Suppressor macrophage treated with lipopolysaccharide for 4 hours (primary cell): ENCODE results near the gene ATP9B.

ENCODE experiments used
- DNase-seq: peaks from one replicate; pipeline ENCODE4 v3.0.0-alpha.2; 2020

ATP9B gene

GRCh38 chr18:79402977-79403722 is 334.0 kb downstream of the ATP9B start:
- peak; percentile 31 for DNase-seq

- no peak for DNase-seq
These were observed 334.8 kb downstream of the ATP9B start for GRCh38 chr18:79403723-79404566.

DNA sequence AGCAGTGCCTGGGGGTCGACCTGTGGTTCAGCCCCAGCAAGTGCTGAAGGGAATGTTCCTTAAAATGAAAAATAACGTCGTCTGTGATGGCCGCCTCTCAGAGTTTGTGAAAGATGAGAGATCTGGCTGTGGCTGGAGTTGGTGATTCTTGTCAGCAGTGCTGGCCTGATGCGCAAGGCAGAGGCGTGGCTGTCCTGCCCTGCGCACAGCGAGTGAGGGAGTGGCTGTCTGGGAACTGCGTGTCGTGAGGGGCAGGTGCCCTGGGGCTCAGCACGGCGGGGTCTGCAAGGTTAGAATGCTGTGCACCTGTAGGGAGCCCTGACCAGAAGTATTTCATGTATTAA is 335.3 kb downstream of the ATP9B start:
- no peak for DNase-seq

- no peak for DNase-seq
These were observed 336.0 kb downstream of the ATP9B start for GRCh38 chr18:79405019-79405780.

- DNase-seq, result peak; percentile 80
These were observed 336.8 kb downstream of the ATP9B start for GRCh38 chr18:79405781-79406575.

- no peak for DNase-seq
These were observed 337.5 kb downstream of the ATP9B start for GRCh38 chr18:79406708-79407107.

DNA sequence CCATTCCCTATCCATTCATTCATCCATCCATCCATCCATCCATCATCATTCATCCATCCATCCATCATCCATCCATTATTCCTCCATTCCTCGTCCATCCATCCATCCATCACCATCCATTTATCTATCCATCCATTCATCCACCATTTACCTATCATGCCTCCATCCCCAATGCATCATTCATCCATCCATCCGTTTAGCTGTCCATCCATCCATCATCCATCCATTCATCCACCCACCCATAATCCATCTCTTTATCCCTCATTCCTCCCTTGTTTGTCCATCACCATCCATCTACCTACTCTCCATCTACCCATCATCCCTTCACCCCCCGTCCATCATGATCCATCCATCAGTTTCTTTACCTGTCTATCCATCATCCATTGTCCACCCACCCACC is 340.1 kb downstream of the ATP9B start:
- DNase-seq, result no peak

DNA sequence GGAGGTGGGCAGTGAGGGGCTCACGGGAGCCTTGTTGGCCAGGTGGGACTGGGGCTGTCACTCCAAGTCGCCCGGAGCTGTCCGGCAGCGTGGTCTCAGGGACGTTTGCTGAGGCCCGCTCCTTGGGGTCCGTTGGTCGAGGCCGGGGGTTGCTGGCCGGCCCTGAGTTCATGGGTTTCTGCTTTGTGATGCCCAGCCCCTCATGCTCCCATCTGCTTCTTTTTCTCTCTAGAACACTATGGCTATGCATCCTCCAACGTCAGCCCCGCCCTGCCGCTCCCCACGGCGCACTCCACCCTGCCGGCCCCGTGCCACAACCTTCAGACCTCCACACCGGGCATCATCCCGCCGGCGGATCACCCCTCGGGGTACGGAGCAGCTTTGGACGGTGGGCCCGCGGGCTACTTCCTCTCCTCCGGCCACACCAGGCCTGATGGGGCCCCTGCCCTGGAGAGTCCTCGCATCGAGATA is 341.0 kb downstream of the ATP9B start:
- DNase-seq, result no peak

- no peak for DNase-seq
These were observed 341.8 kb downstream of the ATP9B start for GRCh38 chr18:79410731-79411613.

- DNase-seq, result no peak
These were observed 342.7 kb downstream of the ATP9B start for GRCh38 chr18:79411614-79412526.

- no peak for DNase-seq
These were observed 343.8 kb downstream of the ATP9B start for GRCh38 chr18:79413025-79413424.

- no peak for DNase-seq
These were observed 344.2 kb downstream of the ATP9B start for GRCh38 chr18:79413426-79413825.

DNA sequence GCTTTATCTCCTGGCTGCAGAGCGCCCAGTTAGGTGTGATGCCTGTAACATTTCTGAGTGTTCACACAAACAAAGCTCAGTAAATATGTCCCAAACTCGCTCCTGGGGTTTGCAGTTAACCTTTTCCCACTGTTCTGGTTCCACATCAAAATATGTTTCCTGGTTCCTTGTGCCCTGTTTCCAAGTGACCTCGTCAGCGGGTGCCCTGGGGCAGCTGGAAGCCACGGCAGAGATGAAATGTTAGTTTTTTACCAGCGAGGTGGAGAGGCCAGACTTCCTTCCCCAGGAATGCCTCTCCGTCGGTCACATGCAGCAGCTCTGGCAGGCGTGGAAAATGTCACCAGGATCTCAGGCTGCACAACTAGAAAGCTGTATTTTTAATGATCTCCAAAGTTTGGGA is 344.7 kb downstream of the ATP9B start:
- DNase-seq, result no peak

DNA sequence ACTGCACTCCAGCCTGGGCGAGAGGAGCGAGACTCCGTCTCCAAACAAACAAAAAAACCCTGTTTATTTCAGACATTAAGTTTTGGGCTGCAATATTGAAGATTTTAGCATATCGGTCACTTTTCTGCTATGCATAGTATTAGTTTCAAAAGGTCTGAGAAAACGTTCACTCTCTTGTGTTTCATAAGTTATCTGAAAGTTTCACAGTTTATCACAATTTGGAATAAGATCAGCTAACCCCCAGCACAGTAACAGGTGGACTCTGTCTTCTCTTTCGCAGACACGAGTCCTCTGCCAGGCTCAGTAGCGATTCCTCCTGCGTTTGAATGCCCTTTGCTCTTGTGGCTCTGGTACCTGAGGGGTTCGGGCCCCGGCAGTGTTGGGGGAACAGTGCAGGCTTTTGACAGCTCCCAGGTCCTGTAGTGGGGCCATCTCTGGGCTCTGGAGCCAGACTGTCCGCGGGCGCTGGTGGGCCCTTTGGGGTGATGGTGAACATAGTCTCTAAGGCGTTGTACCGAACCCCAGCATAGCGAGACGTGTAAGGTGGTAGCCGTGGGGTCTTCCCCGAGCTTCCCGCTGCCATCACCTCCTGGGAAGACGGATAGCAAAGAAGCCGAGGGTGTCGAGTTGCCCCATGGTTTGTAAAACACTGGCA is 347.0 kb downstream of the ATP9B start:
- no peak for DNase-seq

DNA sequence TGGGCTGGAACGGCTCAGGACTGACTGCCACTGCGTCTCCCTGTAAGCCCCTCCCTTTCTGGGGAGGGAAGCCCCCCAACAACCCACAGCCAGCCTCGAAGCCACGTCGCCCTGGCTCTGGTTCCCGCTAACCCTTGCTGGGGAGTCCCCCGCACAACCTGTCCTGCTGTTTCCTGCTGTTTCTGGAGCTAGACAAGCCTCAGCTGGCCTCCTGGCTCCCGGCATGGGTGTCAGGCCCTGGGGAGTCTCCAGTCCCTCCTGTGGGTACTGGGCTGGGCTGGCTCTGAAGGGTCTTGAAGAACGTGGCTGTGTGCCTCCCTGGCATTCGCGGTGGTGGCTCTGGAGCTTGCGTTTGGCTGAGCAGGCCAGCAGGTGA is 347.5 kb downstream of the ATP9B start:
- DNase-seq, result no peak

GRCh38 chr18:79418236-79418635 is 349.0 kb downstream of the ATP9B start:
- DNase-seq, result no peak

- DNase-seq, result no peak
These were observed 349.4 kb downstream of the ATP9B start for GRCh38 chr18:79418642-79419041.

DNA sequence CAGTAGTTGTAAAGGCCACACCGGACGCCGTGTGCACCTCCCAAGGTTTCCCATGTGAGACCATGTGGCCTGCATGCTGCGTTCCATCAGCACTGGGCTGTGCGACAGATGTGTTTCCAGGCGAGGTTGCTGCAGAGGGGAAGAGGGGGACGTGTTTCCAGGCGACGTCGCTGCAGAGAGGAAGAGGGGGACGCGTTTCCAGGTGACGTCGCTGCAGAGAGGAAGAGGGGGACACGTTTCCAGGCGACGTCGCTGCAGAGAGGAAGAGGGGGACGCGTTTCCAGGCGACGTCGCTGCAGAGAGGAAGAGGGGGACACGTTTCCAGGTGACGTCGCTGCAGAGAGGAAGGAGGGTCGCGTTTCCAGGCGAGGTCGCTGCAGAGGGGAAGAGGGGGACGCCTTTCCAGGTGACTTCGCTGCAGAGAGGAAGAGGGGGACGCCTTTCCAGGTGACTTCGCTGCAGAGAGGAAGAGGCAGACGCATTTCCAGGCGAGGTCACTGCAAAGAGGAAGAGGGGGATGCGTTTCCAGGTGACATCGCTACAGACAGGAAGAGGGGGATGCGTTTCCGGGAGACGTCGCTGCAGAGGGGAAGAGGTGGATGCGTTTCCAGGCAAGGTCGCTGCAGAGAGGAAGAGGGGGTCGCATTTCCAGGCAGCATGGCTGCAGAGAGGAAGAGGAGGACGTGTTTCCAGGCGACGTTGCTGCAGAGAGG is 351.0 kb downstream of the ATP9B start:
- DNase-seq, result no peak

GRCh38 chr18:79421275-79421857 is 352.2 kb downstream of the ATP9B start:
- no peak for DNase-seq
